ENCODE measurements around the gene DBX1.

DNA sequence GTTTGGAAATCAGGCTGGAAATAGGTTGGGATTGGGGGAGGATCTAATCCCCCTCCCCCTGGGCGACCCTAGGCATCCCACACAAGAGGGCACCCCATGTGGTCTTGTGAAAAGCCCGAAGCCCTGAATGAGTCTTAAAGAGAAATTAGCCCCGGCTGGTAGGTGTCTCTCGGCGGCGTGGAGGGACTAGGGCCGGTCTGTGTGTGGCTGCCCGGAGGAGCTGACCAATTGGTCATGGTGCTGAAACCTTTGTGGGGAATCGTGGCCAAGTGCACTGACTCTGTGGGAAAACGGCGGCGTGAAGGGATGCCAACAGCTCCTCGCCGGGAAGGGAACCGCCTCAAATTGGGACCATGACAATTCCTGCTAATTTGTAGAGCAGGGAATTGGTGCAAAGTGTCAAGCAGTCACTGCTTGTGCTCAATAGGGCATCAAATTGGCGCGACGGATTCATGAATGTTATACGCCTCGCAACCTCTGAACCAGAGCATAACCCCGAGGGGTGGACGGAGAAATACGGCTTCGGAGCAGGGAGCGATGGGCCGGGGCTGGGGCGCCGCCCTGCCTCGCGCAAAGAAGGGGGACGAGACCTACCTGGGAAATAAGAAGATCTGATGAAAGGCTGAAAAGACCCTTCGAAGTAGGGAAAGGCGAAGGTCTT, 1.5 kb downstream of the DBX1 start:
- TF ChIP-seq CTCF (conservative IDR thresholded peaks at IDR 0.05; ENCODE audit: low read length), result no peak
- TF ChIP-seq EZH2phosphoT487 (IDR thresholded peaks at IDR 0.05; ENCODE audit: borderline replicate concordance), result no peak
